ENCODE measurements around the gene PTPRT. TPM values are rescaled to one million over a fixed set of nuclear protein-coding genes. Genes with fewer than 3 reads are reported as not detected.

The PTPRT gene
- total RNA-seq, 1 experiment from 2014 or later = 0.20 TPM

DNA sequence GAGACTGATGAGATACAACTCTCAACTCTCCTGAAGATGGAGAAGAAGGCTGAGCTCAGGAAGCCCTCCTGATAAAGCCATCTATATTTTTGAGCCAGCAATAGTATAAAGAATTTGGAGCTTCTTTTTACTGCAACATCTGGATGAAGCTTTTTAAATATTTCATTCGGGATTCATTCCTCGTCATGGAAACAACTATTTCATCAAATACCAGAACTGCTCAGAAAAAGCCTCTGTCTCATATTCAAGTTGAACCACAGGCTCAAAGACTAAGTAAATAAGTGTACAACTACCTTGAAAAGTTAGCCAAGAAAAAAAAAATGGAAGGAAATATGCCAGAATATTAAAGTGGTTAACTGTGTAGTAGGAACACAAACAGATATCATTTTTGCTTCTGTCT, 37.8 kb downstream of the PTPRT start:
- in situ Hi-C loops (cut with HindIII; ENCODE audit: low pct_unique_long_range_greater_than_20kb, low sequenced_read_pairs) = no loop called here
- no peak for DNase-seq (ENCODE audit: low read depth)

DNA sequence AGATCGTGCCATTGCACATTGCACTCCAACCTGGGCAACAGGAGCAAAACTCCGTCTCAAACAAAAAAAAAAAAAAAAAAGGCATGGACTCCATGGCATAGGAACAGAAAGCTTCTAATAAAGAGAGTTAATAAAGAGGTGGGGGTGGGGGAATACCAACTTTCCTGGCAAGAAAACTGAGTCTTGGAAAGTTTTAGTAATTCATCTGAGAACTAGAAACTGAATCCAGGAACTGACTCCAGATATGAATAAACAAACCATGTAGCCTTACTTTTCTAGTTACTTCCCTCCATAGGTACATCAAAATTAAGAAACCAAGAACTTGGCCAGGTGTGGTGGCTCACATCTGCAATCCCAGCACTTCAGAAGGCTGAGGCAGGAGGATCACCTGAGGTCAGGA, 38.5 kb downstream of the PTPRT start:
- DNase-seq (ENCODE audit: low read depth) = no peak
- in situ Hi-C loops (cut with HindIII; ENCODE audit: low pct_unique_long_range_greater_than_20kb, low sequenced_read_pairs) = no loop called here

- DNase-seq (ENCODE audit: low read depth) = no peak
- in situ Hi-C loops (cut with HindIII; ENCODE audit: low pct_unique_long_range_greater_than_20kb, low sequenced_read_pairs) = no loop called here
These were observed 49.0 kb downstream of the PTPRT start for GRCh38 chr20:43140726-43141125.

- DNase-seq (ENCODE audit: low read depth) = peak; percentile 3
- in situ Hi-C loops (cut with HindIII; ENCODE audit: low pct_unique_long_range_greater_than_20kb, low sequenced_read_pairs) = no loop called here
These were observed 51.5 kb downstream of the PTPRT start for GRCh38 chr20:43138061-43138770.

DNA sequence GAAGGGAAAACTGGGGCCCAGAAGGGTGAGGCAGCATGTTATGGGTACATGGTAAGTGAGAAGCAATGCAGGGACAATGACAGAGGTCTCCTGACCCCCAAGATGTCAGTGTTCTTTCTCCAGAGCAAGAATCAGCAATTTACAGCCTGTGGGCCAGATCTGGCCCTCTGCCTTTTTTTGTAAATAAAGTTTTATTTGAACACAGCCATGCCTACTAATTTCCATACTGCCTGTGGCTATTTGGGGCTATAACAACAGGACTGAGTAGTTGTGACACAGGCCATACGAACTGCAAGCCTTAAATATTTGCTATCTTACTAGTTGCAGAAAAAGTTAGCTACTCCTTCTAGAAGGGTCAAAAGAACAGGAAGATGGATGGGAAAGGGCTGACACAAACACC, 52.5 kb downstream of the PTPRT start:
- DNase-seq (ENCODE audit: low read depth) = no peak
- in situ Hi-C loops (cut with HindIII; ENCODE audit: low pct_unique_long_range_greater_than_20kb, low sequenced_read_pairs) = no loop called here

GRCh38 chr20:43124241-43124640, 65.5 kb downstream of the PTPRT start:
- DNase-seq (ENCODE audit: low read depth) = no peak
- in situ Hi-C loops (cut with HindIII; ENCODE audit: low pct_unique_long_range_greater_than_20kb, low sequenced_read_pairs) = no loop called here

GRCh38 chr20:43123180-43123579, 66.5 kb downstream of the PTPRT start:
- no peak for DNase-seq (ENCODE audit: low read depth)
- in situ Hi-C loops (cut with HindIII; ENCODE audit: low pct_unique_long_range_greater_than_20kb, low sequenced_read_pairs) = no loop called here

DNA sequence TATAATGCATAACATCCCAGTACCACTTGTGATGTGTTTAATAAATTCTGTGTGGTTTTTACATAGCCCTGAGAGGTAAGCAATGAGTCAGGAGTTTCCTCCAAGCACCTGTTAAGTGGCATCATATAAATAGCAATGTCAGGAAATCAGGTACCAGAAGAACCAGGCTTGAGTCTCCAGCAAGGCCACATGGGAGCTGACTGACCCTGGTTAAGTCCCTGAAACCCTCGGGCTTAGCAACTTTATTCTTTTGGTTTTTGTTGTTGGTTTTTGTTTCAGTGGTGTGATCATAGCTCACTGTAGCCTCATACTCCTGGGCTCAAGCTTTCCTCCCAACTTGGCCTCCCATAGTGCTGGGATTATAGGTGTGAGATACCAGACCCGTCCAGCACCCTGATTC, 70.0 kb downstream of the PTPRT start:
- DNase-seq (ENCODE audit: low read depth) = no peak
- in situ Hi-C loops (cut with HindIII; ENCODE audit: low pct_unique_long_range_greater_than_20kb, low sequenced_read_pairs) = no loop called here

- no peak for DNase-seq (ENCODE audit: low read depth)
- in situ Hi-C loops (cut with HindIII; ENCODE audit: low pct_unique_long_range_greater_than_20kb, low sequenced_read_pairs) = no loop called here
These were observed 87.3 kb downstream of the PTPRT start for GRCh38 chr20:43102394-43102793.

DNA sequence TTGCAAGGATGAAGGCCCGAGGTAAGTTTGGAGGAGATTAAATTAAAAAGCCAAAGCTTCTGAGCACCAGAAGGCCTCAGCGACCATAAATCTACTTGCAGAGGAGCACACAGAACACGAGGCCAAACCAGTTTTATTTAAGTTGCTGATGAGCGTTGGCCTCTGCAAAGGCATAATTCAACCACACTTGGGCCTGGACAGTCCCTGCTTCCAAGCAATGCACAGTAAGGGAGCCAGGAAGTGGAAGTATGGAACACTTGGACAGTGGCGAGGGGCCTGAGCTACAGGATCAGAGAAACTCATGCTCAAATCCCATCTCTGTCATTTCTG, 92.8 kb downstream of the PTPRT start:
- DNase-seq (ENCODE audit: low read depth) = no peak
- in situ Hi-C loops (cut with HindIII; ENCODE audit: low pct_unique_long_range_greater_than_20kb, low sequenced_read_pairs) = no loop called here

- in situ Hi-C loops (cut with HindIII; ENCODE audit: low pct_unique_long_range_greater_than_20kb, low sequenced_read_pairs) = no loop called here
- no peak for DNase-seq (ENCODE audit: low read depth)
These were observed 93.4 kb downstream of the PTPRT start for GRCh38 chr20:43096126-43096930.

DNA sequence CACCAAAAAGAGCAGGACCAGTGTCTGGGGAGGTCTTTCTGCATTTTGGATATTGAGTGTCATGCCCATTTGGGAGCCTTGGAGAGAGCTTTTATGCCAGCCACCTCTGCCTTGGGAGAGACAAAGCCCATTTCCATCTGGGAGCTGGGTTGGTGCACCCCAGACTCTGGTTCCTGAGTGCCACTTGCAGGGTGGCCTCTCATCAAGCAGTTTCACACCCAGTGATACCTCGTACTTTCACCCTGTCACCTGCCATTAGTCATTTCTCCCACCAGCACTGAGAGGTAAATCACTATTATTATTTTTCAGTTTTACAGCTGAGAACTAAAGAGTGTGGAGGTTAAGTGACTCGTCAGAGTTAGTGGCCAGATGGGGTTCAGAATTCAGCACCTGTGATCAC, 94.7 kb downstream of the PTPRT start:
- in situ Hi-C loops (cut with HindIII; ENCODE audit: low pct_unique_long_range_greater_than_20kb, low sequenced_read_pairs) = no loop called here
- DNase-seq (ENCODE audit: low read depth) = no peak

DNA sequence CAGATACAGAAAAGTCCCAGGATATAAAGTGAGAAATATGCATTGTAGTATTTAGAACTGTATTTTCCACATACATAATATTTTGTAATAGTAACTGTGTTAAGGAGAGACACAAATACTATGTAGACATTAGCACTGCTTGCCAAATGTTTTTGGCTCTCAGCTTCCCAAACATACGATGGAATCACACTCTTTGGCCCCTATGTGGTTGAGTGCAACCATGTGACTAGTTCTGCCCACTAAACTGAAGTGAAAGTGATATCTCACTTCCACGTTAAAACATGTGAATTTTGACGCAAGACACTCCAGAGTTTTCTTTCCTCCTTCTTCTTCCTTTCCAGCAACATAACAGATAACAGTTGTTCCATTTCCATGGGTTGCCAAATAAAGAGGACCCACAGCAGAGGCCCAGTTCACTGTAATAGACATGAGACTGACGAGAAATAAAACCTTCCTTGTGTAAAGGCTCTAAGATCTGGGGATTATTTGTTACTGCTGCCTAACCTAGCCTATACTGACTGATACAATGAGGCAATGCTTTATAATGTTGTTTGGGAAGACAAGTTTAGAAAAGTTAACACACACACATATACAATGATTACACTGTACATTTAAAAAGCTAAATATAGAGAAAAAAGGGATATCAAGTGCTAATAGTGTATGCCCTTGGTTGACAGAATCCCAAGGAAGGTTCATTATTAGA, 97.2 kb downstream of the PTPRT start:
- in situ Hi-C loops (cut with HindIII; ENCODE audit: low pct_unique_long_range_greater_than_20kb, low sequenced_read_pairs) = no loop called here
- DNase-seq (ENCODE audit: low read depth) = no peak

- DNase-seq (ENCODE audit: low read depth) = no peak
- in situ Hi-C loops (cut with HindIII; ENCODE audit: low pct_unique_long_range_greater_than_20kb, low sequenced_read_pairs) = no loop called here
These were observed 121.2 kb downstream of the PTPRT start for GRCh38 chr20:43068482-43068881.

GRCh38 chr20:43066125-43066524, 123.6 kb downstream of the PTPRT start:
- in situ Hi-C loops (cut with HindIII; ENCODE audit: low pct_unique_long_range_greater_than_20kb, low sequenced_read_pairs) = no loop called here
- no peak for DNase-seq (ENCODE audit: low read depth)

DNA sequence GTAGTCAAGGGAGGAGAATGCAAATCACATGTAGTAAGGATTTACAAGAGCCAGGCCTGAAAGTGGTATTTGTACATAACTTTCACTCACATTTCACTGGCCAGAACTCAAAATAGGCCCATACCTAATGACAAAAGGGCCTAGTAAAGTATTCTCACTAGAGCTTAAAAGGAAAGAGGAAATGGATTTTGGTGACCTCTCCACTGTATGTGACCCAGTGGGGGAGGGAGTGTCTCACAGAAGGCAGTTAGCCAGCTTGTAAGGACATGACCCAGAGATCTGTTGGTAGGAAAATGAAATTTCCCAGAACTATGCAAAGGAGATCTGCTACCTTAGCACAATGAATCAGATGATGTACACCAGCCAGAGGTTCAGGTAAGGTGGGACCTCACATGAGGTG, 124.4 kb downstream of the PTPRT start:
- in situ Hi-C loops (cut with HindIII; ENCODE audit: low pct_unique_long_range_greater_than_20kb, low sequenced_read_pairs) = no loop called here
- DNase-seq (ENCODE audit: low read depth) = no peak

GRCh38 chr20:43058077-43058476, 131.6 kb downstream of the PTPRT start:
- in situ Hi-C loops (cut with HindIII; ENCODE audit: low pct_unique_long_range_greater_than_20kb, low sequenced_read_pairs) = no loop called here
- DNase-seq (ENCODE audit: low read depth) = no peak

GRCh38 chr20:43057317-43057716, 132.4 kb downstream of the PTPRT start:
- DNase-seq (ENCODE audit: low read depth) = no peak
- in situ Hi-C loops (cut with HindIII; ENCODE audit: low pct_unique_long_range_greater_than_20kb, low sequenced_read_pairs) = no loop called here

DNA sequence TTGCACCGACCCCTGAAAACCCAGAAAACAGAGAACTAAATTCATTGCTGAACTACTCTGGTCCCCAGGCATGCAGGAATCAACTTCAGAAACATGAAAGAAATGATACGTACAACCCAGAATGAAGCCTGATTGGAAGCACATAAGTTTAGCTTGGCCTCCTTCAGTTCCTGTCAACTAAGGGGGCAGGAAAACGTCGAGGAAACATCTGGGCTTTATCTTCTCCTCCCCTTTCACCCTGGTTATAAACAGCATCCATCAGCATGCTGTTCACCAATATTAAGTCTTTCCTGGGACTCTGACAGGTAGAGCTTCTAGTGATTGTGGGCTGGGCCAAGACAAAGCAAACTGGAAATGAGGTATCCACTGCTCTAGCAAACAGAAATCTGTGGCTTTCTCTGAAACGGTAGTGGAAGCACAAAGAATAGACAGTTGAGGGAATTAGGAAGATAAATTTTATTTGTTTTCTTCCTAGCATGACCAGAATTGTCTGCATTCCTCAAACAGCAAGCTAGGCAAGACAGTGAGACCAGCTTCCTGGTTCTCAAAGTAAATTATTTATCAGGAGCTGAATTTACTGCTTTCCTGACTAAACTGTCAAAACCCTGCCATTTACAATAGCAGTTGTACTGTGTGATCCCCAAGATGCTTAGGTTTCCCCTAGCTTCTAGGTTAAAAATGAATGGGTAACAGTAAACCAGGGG, 134.4 kb downstream of the PTPRT start:
- in situ Hi-C loops (cut with HindIII; ENCODE audit: low pct_unique_long_range_greater_than_20kb, low sequenced_read_pairs) = no loop called here
- no peak for DNase-seq (ENCODE audit: low read depth)
